Measurements from ENCODE around the gene EHHADH.

EHHADH gene

DNA sequence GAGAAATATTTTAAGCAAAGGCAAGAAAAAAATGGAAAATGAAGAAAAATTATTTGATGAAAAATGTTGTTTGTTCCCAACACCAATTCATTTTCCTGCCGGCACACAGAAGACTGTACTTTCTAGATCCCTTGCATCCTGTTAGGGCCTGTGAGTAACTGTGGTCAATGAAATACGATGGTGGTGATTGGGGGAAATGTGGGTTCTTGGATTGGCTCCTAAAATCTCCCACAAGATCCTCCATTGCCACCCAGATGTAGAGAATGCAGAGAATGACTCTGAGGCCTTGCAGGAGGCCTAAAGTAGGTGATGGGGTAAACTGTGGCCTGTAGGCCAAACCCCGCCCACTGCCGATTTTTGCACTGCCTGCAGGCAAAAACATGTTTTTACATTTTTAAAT, 54.6 kb downstream of the EHHADH start:
- no peaks in the 10 kb centered on the region for H3K4me1 Mint-ChIP-seq
- H3K4me3 Mint-ChIP-seq = no peak overlapping the region
- H3K27ac Mint-ChIP-seq = no peak overlapping the region
- peaks cover 2% of the 10 kb centered on the region for H3K27me3 Mint-ChIP-seq
- ATAC-seq (ENCODE audit: low read depth) = no peak
- H3K9me3 Mint-ChIP-seq = peaks cover 2% of the 10 kb centered on the region
- DNase-seq (ENCODE audit: low spot score in 2 of 2) = no peak
- peaks cover 13% of the 10 kb centered on the region for H3K36me3 Mint-ChIP-seq

DNA sequence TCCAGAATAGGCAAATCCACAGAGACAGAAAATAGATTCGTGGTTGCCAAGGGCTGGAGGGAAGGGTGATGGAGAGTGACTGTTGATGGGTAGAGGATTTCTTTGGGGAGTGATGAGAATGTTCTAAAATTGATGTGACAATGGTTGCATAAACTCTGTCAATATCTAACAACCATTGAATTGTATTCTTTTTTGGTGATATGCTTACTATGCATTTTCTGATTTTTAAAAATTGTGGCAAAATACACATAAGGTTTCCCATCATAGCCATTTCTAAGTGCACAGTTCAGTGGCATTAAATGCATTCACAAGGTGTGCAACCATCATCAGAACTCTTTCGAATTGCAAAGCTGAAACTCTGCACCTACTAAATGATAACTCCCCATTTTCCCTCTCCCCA, 56.8 kb downstream of the EHHADH start:
- peaks cover 2% of the 10 kb centered on the region for H3K9me3 Mint-ChIP-seq
- H3K27ac Mint-ChIP-seq = no peak overlapping the region
- H3K4me1 Mint-ChIP-seq = no peaks in the 10 kb centered on the region
- H3K4me3 Mint-ChIP-seq = no peak overlapping the region
- ATAC-seq (ENCODE audit: low read depth) (no peak), DNase-seq (ENCODE audit: low spot score in 2 of 2) (no peak)
- H3K36me3 Mint-ChIP-seq = peaks cover 12% of the 10 kb centered on the region
- H3K27me3 Mint-ChIP-seq = no peaks in the 10 kb centered on the region

DNA sequence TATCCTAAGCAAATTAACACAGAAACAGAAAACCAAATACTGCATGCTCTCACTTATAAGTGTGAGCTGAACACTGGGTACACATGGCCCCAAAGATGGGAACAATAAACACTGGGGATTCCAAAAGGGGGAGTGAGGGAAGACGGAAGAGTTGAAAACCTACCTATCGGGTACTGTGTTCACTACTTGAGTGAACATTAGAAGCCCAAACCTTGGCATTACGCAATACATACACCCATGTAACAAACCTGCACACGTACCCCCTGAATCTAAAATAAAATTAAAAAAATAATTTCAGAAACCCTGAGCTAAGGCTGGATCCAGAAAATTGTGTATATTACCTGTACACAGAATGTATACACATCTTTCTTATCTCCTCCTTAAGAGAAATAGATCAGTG, 58.2 kb downstream of the EHHADH start:
- H3K9me3 Mint-ChIP-seq = peaks cover 2% of the 10 kb centered on the region
- DNase-seq (ENCODE audit: low spot score in 2 of 2) (no peak), ATAC-seq (ENCODE audit: low read depth) (no peak)
- H3K36me3 Mint-ChIP-seq = peaks cover 5% of the 10 kb centered on the region
- no peaks in the 10 kb centered on the region for H3K27me3 Mint-ChIP-seq
- H3K27ac Mint-ChIP-seq = no peak overlapping the region
- H3K4me1 Mint-ChIP-seq = no peaks in the 10 kb centered on the region
- no peak overlapping the region for H3K4me3 Mint-ChIP-seq

DNA sequence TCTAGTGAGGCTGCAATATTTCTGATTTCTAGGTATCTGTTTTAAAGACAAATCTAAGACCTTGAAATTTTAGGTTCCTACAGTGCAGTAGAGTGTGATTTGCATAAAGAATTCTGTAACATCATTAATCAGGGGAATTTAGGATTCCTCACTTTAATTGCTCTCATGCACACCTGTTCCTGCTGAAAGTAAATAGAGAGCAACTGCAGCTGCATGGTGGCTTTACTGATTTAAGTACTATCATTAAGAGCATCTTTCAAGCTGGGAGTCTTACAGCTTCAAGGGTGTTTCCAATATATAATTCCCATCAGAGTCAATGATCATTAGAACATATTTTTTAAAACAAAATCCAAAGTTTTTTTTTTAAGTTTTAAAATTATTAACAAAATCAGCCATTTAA, 65.0 kb downstream of the EHHADH start:
- ATAC-seq (ENCODE audit: low read depth) (no peak), DNase-seq (ENCODE audit: low spot score in 2 of 2) (no peak)
- H3K4me3 Mint-ChIP-seq = no peak overlapping the region
- no peaks in the 10 kb centered on the region for H3K4me1 Mint-ChIP-seq
- no peaks in the 10 kb centered on the region for H3K9me3 Mint-ChIP-seq
- H3K27me3 Mint-ChIP-seq = no peaks in the 10 kb centered on the region
- peaks cover 2% of the 10 kb centered on the region for H3K36me3 Mint-ChIP-seq
- H3K27ac Mint-ChIP-seq = no peak overlapping the region

DNA sequence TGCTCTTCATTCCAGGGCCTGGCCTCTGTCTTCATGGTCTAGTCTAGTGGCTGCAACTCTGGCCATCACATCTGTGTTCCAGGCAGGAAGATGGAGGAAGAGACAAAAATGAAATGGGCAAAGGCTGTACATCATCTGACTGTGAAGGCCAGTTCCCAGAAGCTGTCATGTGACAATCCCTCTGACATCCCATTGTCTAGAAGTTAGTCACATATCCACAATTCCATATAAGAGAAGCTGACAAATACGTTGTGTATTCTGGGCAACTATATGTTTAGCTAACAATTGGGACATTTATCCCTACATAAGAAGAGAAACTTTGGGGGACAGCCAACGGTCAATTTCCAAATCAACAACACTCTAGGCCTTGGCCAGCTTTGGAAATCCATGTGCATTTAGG, 66.5 kb downstream of the EHHADH start:
- Mint-ChIP-seq H3K27ac (no peak overlapping the region), H3K27me3 (no peaks in the 10 kb centered on the region), H3K36me3 (no peaks in the 10 kb centered on the region), H3K9me3 (no peaks in the 10 kb centered on the region), H3K4me3 (no peak overlapping the region), H3K4me1 (no peaks in the 10 kb centered on the region)
- DNase-seq (ENCODE audit: low spot score in 2 of 2) = no peak
- no peak for ATAC-seq (ENCODE audit: low read depth)

DNA sequence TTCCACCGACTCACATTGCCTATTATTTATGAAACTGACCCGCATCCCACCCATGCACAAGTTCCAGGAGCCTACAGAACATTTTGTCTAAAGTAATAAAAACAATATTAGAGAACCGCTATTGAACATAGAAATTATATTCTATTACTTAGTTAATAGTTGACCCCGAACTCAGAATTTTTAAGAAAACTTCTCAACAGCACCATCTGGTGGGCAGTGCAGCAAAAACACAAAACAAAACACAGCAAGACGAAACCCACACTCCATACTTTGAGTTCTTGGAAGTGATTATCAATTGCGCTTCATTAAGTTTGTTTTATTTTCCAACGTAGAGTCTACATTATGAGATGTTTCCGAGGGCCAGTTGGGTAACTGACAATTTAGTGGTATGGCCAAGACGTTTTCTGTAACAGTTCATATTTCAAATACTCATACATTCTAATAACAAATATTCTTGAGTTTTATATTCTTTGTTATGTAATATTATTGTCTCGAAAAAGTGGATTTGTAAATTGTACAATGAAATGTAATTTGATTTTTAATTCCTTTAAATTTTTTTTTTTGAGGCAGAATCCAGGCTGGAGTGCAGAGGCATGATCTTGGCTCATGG, 77.0 kb downstream of the EHHADH start:
- Mint-ChIP-seq H3K9me3 (no peaks in the 10 kb centered on the region), H3K27ac (no peak overlapping the region), H3K4me3 (no peak overlapping the region), H3K36me3 (no peaks in the 10 kb centered on the region), H3K4me1 (peaks cover 4% of the 10 kb centered on the region), H3K27me3 (peaks cover 2% of the 10 kb centered on the region)
- peak; percentile 34 for ATAC-seq (ENCODE audit: low read depth)
- peak; percentile 23 to 29 for DNase-seq (ENCODE audit: low spot score in 2 of 2)

DNA sequence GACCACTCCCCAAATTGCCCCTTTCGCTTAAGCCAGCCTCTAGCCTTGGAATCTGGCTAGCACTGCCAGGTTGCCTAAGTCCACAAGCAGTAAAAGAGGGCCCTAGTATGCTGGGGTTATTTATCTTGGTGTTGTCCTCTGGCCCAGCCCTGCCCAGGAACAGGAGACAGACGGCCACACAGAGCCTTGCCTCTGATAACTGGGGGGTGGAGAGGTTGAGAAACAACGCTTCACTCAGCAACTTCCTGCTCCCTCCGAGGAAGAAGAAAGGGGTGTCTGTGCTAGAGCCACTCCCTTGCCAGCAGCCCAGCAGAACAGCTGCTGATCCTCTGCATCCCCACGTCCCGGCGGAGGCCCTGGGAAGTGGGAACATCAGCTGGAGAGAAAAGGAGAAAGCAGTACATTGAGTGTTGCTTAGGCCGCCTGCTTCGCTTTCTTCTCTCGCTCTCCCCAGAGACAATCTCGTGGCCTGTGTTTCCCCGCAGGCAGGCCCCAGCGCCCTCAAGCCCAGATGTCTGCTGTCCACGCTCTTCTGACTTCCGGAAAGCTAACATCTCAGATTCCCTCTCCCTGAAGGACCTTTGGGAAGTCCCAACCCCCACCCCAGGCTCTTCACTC, 78.4 kb downstream of the EHHADH start:
- Mint-ChIP-seq H3K36me3 (no peaks in the 10 kb centered on the region), H3K27ac (peak overlapping the region; percentile 24), H3K27me3 (peaks cover 2% of the 10 kb centered on the region), H3K9me3 (no peaks in the 10 kb centered on the region), H3K4me3 (peak overlapping the region; percentile 73), H3K4me1 (peaks cover 4% of the 10 kb centered on the region)
- ATAC-seq (ENCODE audit: low read depth) = peak; percentile 78
- DNase-seq (ENCODE audit: low spot score in 2 of 2) = peak in 1 of 2 donors; percentile 27

DNA sequence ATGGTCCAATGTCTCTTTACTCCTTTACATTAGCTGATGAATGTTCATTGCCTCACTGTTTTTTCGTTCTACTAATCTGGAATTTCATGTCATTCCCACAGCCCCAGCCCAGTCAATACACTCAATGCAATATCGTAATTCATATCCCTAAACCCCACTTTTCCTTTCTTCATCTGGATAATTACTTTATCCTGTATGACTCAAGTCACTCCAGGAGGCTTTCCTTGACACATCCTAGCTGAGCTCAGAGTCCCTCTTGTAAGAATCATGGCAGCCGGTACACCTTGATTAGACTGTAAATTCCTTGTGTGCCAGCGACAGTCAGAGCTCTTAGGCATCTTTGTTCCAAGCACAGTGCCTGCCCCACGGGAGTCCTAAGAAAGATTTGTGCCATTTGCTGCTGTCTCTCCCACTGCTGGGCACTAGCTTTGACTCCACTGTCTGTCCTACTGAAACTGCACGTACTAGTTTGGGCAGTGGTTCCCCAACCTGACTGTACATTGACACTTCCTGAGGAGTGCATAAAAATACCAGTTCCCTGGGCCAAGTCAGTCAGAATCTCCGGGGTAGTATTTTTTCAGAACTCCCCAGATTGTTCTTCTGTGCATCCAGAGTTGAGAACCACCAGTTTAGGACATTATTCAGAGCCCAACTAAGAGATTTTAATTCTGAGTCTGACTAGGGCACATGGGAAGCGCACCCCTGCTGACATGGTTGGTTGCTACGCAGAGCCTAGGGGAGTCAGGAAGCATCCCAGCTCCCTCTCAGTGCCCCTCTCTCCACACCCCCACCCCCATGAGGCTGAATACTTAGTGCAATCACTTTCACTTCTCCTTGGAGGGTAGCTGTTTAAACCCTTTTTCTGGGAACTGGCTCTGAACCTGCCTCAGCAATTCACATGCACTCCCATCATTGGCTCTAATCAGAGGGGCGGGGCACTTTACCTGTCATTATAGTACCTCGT, 81.5 kb downstream of the EHHADH start:
- no peak overlapping the region for H3K27ac Mint-ChIP-seq
- H3K4me1 Mint-ChIP-seq = peaks cover 4% of the 10 kb centered on the region
- no peaks in the 10 kb centered on the region for H3K9me3 Mint-ChIP-seq
- DNase-seq (ENCODE audit: low spot score in 2 of 2) (no peak), ATAC-seq (ENCODE audit: low read depth) (no peak)
- H3K36me3 Mint-ChIP-seq = no peaks in the 10 kb centered on the region
- peaks cover 2% of the 10 kb centered on the region for H3K27me3 Mint-ChIP-seq
- H3K4me3 Mint-ChIP-seq = no peak overlapping the region

DNA sequence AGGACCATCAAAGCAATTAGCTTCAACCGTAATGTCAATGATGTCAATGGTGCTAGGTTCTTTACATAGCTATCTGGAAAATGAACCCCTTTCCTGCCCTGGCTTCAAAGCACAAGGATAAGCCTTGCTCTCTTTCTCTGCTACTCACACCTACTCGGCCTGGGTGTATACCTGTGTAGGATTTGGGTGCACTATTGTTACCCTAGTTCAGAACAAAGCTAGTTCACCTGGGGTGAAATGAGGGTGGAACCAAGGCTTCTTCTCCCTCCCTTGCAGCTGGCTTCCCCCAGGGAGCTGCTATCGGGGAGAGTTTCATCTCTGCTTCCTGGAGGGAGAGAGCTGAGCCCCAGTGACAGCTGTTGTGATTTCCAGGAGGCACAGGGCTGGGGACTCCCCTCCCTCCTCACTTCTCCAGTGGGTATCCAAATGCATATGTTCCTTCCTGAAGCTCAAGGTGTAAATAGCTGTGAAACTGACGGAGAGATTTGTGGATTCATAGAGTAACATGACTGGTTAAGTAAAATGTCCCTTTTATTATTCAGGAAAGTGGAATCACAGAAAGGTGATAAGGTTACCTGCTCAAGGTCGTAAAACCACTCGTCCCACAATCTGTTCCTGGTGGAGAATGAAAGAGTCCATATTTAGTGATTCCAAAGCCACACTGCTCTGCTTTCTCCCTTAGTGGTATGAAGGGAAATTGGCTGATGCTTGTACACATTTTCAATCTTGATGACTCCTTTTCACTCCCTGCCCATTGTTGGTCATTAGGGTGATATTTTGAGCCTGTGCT, 89.2 kb downstream of the EHHADH start:
- ATAC-seq (ENCODE audit: low read depth) (no peak), DNase-seq (ENCODE audit: low spot score in 2 of 2) (no peak)
- Mint-ChIP-seq H3K9me3 (no peaks in the 10 kb centered on the region), H3K27ac (no peak overlapping the region), H3K4me3 (no peak overlapping the region), H3K36me3 (no peaks in the 10 kb centered on the region), H3K4me1 (no peaks in the 10 kb centered on the region), H3K27me3 (peaks cover 12% of the 10 kb centered on the region)

DNA sequence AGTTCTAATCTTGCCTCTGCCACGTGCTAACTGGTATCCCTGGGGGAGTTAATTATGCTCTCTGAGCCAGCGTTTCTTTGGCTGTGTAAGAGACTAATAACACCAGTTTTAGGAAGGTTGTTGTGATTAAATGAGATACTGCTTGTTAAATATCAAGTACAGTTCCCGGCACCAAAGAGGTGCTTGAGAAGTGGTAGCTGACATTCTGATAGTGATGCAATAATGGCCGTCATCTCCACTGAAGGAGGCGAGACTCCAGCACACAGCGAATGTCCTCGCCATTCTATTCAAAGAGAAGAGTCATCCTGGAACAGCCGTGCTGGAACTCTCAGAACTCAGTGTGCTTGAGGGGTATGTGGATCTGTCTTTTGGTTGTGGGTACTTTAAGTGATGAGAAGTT, 91.2 kb downstream of the EHHADH start:
- ATAC-seq (ENCODE audit: low read depth) (no peak), DNase-seq (ENCODE audit: low spot score in 2 of 2) (no peak)
- Mint-ChIP-seq H3K4me3 (no peak overlapping the region), H3K9me3 (no peaks in the 10 kb centered on the region), H3K4me1 (no peaks in the 10 kb centered on the region), H3K36me3 (no peaks in the 10 kb centered on the region), H3K27me3 (peaks cover 17% of the 10 kb centered on the region), H3K27ac (no peak overlapping the region)

DNA sequence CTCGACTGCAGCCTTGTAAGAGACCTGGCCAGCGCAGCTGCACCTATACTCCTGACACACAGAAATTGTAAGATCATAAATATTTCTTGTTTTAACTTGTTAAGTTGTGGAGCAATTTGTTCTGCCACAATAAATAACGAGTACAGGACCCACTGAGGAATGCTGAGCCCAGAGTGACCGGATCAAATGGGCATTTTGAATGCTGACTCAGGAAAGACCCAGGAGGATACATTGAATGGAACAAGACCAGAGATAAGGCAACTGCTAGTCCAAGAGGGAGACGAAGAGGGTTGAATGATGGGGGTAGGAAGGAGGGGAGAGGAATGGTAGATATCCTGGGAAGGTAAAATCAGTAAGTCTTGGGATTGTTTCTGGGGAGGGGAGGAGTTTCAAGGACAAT, 92.1 kb downstream of the EHHADH start:
- H3K9me3 Mint-ChIP-seq = no peaks in the 10 kb centered on the region
- peaks cover 20% of the 10 kb centered on the region for H3K27me3 Mint-ChIP-seq
- H3K4me1 Mint-ChIP-seq = no peaks in the 10 kb centered on the region
- no peak for DNase-seq (ENCODE audit: low spot score in 2 of 2)
- ATAC-seq (ENCODE audit: low read depth) = no peak
- H3K27ac Mint-ChIP-seq = no peak overlapping the region
- no peaks in the 10 kb centered on the region for H3K36me3 Mint-ChIP-seq
- no peak overlapping the region for H3K4me3 Mint-ChIP-seq

DNA sequence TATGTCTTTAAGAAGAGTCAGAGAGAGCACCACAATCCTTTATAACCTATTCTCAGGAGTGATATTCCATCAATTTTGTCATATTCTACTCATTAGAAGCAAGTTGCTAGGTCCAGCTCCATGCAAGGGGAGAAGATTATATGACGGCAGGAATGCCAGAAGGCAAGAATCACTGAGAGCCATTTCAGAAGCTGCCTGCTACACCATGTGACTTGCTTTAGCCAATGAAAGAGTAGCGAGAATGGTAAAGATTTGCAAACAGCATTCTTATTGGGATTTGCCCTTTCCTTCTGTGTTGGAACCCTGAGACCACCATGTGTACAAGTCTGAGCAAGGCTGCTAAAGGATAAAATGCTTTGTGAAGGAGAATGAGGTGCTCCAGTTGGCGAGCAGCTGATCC, 96.5 kb downstream of the EHHADH start:
- no peak overlapping the region for H3K27ac Mint-ChIP-seq

DNA sequence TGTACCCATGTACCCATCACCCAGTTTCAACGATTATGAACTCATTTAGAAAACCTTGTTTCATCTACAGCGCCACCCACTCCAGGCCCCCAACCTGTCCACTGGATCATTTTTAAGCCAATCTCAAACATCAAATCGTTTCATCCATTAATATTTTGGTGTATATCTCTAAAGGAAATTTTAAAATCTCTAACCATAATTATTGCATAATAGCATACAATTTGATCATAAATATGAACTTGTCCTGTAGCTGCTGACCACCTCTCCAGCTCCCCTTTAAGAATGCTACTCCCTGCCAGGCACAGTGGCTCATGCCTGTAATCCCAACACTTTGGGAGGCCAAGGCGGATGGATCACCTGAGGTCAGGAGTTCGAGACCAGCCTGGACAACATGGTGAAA, 98.2 kb downstream of the EHHADH start:
- no peak for ATAC-seq (ENCODE audit: low read depth)
- Mint-ChIP-seq H3K27me3 (peaks cover 23% of the 10 kb centered on the region), H3K36me3 (no peaks in the 10 kb centered on the region), H3K4me1 (peaks cover 5% of the 10 kb centered on the region), H3K27ac (no peak overlapping the region), H3K9me3 (no peaks in the 10 kb centered on the region), H3K4me3 (no peak overlapping the region)
- DNase-seq (ENCODE audit: low spot score in 2 of 2) = no peak

More for the DNA sequence above, 96.5 kb downstream of the EHHADH start:
- H3K4me1 Mint-ChIP-seq = peaks cover 3% of the 10 kb centered on the region
- H3K27me3 Mint-ChIP-seq = peaks cover 18% of the 10 kb centered on the region
- no peaks in the 10 kb centered on the region for H3K36me3 Mint-ChIP-seq
- H3K9me3 Mint-ChIP-seq = no peaks in the 10 kb centered on the region
- H3K4me3 Mint-ChIP-seq = no peak overlapping the region
- ATAC-seq (ENCODE audit: low read depth) (no peak), DNase-seq (ENCODE audit: low spot score in 2 of 2) (no peak)

All from memory B cell (primary cell).